HG03378 (cell line): ENCODE results near the gene CSF2.
"Not testable (repeated sequence)": the region's sequence is repeated elsewhere in the genome, so short reads cannot be mapped to it uniquely, and the experiment has no call there.

ENCODE experiments used
- ATAC-seq: cut with Tn5 transposase; IDR thresholded peaks from one replicate; pipeline ENCODE4 v1.9.1; 2021; ENCODE audit warnings: mild to moderate bottlenecking, moderate library complexity; ENCODE audit not compliant: unreplicated experiment

The CSF2 gene

GRCh38 chr5:132105688-132106087 lies 32.1 kb downstream of the CSF2 start:
- no peak for ATAC-seq

- ATAC-seq: not testable (repeated sequence)
Measured at GRCh38 chr5:132108495-132108894, 34.9 kb downstream of the CSF2 start.

DNA sequence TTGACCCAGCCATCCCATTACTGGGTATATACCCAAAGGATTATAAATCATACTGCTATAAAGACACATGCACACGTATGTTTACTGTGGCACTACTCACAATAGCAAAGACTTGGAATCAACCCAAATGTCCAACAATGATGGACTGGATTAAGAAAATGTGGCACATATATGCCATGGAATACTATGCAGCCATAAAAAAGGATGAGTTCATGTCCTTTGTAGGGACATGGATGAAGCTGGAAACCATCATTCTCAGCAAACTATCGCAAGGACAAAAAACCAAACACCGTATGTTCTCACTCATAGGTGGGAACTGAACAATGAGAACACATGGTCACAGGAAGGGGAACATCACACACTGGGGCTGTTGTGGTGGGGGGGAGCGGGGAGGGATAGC lies 35.4 kb downstream of the CSF2 start:
- ATAC-seq: not testable (repeated sequence)

- ATAC-seq: no peak
Measured at GRCh38 chr5:132109494-132110053, 36.0 kb downstream of the CSF2 start.

DNA sequence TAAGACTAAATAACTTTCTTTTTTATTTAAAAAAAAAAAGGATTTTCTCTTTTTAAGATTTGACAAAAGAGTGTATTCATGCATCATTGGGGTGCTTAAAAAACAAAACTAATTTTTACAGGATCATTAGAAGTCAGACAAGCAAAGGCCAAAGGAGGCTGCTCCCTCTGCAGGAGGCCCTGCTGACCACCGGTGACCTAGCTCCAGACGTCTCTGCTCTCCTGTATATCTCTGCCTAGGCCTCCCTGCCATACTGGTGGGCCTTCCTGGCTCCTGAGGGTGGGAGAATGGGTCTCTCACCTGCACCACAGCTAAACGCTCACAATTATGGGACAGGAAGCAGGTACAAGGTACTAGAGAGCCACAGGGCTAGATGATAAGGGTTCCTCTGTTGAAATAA lies 36.6 kb downstream of the CSF2 start:
- no peak for ATAC-seq

DNA sequence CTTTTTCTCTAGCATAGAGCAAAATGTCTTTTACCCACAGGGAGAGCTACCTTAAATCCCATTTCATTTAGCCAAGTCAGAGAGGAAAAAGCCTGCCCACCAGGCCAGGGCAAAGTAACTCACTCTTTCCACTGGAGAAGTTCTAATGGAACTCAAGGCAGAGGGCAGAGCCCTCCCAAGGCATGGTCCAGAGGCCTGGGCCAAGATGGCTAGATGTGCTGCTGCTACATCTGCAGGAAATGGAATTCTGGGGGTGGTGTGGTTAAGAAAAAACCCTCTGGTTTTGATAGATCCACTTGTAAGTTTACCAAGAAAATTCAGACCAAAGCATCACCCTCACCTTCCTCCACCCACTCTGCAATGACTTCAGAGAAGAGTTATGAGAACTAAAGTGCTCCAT lies 37.3 kb downstream of the CSF2 start:
- no peak for ATAC-seq

- ATAC-seq: no peak
Measured at GRCh38 chr5:132112111-132112510, 38.5 kb downstream of the CSF2 start.

DNA sequence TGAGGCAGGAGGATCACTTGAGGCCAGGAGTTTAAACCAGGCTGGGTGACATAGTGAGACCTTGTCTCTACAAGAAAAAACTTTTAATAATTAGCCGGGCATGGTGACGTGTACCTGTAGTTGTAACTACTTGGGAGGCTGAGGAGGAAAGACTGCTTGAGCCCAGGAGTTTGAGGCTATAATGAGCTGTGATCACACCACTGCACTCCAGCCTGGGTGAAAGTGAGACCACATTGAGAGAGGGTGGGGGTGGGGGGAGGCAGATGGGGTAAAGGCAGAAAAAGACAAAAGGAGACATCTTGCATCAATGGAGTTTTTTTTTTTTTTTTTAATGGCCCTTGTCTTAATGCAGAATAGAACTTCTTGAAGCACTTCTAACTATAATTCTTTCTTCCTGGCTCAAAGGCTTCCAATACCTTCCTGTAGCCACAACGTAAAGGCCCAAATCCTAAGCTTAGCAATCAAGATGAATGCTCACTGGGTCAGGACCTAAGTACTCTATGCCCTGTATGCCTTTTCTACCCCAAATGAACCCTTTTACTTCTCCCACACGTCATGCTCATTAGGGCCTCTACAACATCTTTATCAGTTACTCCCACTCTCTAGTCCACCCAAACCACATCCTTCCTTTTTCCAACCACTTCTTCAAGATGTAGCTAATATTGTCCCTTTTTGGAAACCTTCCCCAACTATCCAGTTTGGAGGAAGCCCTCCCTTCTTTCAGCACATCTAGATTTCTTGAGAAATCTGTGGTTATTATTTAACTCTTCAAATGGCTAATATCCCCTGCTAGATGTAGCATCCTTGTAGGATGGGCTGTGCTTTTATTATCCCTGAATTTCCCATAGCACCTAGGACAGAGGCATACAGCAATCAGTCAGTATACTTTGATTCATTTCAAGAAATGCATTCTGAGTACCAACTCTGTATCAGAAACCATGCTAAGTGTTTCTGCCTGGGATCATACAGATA lies 40.8 kb downstream of the CSF2 start:
- ATAC-seq: no peak

DNA sequence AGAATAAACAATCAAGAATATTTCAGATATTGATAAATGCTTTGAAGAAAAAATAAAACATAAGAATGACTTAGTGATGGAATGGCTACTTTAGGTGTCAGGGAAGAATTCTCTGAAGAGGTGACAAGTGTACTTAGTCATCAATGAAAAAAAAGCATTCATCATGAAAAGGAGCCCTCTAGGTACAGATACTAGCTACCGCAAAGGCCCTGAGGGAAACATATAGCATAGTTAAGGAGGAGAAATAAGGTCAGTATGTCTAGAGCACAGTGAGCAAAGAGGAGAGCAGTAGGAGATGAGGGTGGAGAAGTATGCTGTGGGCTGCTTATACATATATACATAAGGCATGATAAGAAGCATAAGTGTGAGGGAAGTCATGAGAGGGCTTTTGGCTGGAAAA lies 41.8 kb downstream of the CSF2 start:
- no peak for ATAC-seq

DNA sequence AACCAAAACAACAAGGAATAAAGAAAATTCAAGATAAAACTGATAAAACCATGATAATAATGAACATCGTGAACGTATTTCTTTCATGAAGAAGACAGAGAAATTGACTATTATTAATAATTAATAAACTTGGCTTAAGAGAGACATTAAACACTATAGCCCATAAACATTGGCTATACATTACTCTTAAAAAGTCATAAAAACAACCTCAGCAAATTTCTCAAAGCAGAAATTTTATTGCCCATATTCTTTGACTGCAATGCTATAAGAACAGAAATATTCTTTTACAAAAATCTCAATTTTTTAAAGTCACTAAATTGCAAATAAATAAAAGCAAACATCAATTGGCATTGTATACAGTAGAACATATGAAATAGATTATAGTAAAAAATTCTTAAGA lies 42.5 kb downstream of the CSF2 start:
- ATAC-seq: no peak

- not testable (repeated sequence) for ATAC-seq
Measured at GRCh38 chr5:132116909-132117489, 43.4 kb downstream of the CSF2 start.

- ATAC-seq: not testable (repeated sequence)
Measured at GRCh38 chr5:132120717-132121116, 47.1 kb downstream of the CSF2 start.

- not testable (repeated sequence) for ATAC-seq
Measured at GRCh38 chr5:132122971-132123370, 49.4 kb downstream of the CSF2 start.

DNA sequence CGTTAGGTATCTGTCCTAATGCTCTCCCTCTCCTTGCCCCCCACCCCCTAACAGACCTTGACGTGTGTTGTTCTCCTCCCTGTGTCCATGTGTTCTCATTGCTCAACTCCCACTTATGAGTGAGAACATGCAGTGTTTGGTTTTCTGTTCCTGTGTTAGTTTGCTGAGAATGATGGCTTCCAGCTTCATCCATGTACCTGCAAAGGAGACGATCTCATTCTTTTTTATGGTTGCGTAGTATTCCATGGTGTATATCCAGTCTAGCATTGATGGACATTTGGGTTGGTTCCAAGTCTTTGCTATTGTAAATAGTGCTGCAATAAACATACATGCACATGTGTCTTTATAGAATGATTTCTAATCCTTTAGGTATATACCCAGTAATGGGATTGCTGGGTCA lies 50.0 kb downstream of the CSF2 start:
- ATAC-seq: not testable (repeated sequence)
